ENCODE measurements around the gene CCDC13.

Gene CCDC13

DNA sequence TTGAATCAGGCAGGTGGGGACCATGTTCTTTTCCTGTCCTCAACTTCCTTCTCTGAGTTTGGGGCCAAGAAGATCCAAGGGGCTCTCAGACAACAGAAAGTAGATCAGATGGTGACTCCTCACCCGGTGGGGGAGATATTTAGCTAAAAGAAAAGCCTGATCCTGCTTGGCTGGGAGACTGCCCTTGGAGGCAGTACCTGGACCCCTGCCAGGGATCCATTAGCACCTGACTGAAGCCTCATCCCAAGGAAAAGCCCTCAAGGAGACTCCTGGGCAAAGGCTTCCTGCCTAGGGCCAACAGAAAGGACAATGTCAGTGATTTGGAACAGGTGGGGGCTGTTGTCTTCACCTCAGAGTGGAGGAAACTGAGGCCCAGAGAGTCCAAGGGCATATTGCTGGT is 37.0 kb downstream of the CCDC13 start:
- TF ChIP-seq, protein P1, sequence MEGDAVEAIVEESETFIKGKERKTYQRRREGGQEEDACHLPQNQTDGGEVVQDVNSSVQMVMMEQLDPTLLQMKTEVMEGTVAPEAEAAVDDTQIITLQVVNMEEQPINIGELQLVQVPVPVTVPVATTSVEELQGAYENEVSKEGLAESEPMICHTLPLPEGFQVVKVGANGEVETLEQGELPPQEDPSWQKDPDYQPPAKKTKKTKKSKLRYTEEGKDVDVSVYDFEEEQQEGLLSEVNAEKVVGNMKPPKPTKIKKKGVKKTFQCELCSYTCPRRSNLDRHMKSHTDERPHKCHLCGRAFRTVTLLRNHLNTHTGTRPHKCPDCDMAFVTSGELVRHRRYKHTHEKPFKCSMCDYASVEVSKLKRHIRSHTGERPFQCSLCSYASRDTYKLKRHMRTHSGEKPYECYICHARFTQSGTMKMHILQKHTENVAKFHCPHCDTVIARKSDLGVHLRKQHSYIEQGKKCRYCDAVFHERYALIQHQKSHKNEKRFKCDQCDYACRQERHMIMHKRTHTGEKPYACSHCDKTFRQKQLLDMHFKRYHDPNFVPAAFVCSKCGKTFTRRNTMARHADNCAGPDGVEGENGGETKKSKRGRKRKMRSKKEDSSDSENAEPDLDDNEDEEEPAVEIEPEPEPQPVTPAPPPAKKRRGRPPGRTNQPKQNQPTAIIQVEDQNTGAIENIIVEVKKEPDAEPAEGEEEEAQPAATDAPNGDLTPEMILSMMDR (IDR thresholded peaks at IDR 0.05; ENCODE audit: borderline replicate concordance, control extremely low read depth, extremely low read depth, insufficient read depth, missing control alignments): no peak
- in situ Hi-C loops (cut with MboI; ENCODE audit: low sequenced_read_pairs, unreplicated experiment): no loop called here
- DNase-seq (ENCODE audit: low spot score): no peak

DNA sequence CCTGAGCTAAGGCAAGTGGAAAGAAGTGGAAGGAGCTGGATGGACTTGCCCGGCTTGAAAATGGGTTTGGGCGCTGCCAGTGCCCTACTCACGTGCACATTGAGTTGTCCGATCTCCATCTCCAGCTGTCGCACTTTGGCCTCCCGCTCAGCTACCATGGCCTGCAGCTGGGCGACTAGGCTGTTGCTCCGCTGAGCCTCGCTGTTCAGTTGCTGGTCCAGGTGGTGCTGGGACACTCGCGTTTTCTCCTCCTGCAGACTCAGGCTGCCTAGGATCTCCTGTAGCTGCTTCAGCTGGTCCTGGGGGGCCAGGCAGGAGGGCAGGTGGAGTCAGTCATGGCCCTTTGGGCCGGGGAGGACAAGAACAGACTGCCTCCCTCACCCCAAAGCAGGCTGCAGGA is 37.4 kb downstream of the CCDC13 start:
- TF ChIP-seq, protein P1 (IDR thresholded peaks at IDR 0.05; ENCODE audit: borderline replicate concordance, control extremely low read depth, extremely low read depth, insufficient read depth, missing control alignments): no peak
- no peak for DNase-seq (ENCODE audit: low spot score)
- in situ Hi-C loops (cut with MboI; ENCODE audit: low sequenced_read_pairs, unreplicated experiment): no loop called here

DNA sequence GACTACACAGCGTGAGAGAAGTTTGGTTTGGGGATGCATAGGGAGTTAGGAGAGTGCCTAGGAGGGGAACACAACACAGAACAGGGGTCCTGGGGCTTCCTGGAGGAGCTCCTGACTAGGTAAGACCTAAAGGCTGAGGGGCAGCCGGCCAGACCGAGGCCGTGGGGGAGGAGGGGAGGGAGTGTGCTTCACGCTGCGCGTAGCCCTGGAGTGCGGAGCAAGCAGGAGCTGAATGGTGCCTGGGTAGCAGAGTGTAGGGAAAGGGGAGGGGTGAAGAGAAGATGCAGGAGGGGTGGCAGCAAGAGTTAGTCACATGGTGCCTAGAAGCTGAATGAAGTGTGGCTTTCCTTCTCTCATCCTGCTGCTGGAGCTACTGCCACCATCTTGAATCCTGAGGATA is 38.0 kb downstream of the CCDC13 start:
- TF ChIP-seq, protein P1 (IDR thresholded peaks at IDR 0.05; ENCODE audit: borderline replicate concordance, control extremely low read depth, extremely low read depth, insufficient read depth, missing control alignments): no peak
- in situ Hi-C loops (cut with MboI; ENCODE audit: low sequenced_read_pairs, unreplicated experiment): no loop called here
- DNase-seq (ENCODE audit: low spot score): no peak

DNA sequence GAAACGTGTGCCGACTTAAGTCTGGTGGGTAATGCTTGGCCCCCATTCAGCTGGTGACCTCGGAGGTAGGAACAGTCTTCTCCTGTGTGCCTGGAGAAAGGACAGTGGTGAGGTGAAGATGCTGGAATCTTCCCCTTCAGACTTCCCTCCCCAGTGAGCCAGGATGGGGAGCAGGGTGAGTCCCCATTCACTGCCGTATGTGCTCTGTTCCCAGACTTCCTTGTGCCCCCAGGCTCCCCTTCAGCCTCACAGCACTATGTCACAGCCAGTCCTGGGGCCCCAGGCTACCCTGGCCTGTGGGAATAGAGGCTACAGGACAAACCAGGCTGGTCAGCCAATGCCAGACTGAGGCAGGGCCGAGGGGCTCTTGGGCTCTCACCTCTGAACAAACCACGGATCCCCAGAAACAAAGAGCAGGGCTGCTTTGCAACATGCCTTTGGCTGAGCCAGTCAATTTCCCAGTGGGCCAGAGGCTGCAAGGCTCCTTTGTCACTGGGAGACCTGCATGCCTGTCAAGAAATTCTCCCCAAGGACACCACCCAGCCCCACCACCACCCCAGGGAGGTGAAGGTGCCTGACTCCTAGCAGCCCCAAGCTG is 38.7 kb downstream of the CCDC13 start:
- TF ChIP-seq, protein P1 (IDR thresholded peaks at IDR 0.05; ENCODE audit: borderline replicate concordance, control extremely low read depth, extremely low read depth, insufficient read depth, missing control alignments): no peak
- DNase-seq (ENCODE audit: low spot score): no peak
- in situ Hi-C loops (cut with MboI; ENCODE audit: low sequenced_read_pairs, unreplicated experiment): no loop called here

DNA sequence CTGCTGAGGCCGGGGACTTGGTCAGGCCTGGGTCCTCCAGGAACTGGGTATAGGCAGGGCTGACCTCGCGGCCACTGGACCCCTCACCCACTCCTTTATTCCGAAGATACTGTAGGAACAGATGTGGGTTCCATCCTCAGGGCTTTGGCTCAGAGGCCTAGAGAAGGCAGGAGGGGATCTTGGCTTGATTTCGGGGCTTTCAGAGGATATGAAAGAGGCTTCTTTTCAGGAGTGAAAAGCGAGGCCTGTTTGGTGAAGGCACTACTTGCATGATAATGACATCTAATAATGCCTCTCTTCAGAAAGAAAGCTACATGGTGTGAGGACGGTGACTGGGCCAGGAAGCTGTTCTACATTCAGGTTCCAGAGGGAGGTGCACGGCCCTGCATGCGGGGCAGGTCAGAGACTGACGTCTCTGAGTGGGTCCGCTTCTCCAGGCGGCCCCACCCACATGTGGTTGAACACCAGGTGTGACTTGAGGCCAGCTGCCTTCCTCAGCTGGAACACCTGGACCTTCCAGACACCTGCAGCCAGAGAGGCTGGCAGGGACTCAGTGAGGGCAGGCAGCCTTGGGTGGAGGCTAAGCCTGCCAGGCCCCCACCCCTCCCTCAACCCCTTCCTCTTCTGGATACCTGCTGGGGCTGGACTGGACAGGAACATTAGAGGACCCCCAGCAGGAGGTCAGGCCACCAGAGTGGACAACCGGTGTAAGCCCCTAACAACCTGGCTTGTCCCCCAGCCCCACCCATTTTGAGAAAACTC is 39.4 kb downstream of the CCDC13 start:
- TF ChIP-seq, protein P1 (IDR thresholded peaks at IDR 0.05; ENCODE audit: borderline replicate concordance, control extremely low read depth, extremely low read depth, insufficient read depth, missing control alignments): no peak
- in situ Hi-C loops (cut with MboI; ENCODE audit: low sequenced_read_pairs, unreplicated experiment): no loop called here
- no peak for DNase-seq (ENCODE audit: low spot score)

DNA sequence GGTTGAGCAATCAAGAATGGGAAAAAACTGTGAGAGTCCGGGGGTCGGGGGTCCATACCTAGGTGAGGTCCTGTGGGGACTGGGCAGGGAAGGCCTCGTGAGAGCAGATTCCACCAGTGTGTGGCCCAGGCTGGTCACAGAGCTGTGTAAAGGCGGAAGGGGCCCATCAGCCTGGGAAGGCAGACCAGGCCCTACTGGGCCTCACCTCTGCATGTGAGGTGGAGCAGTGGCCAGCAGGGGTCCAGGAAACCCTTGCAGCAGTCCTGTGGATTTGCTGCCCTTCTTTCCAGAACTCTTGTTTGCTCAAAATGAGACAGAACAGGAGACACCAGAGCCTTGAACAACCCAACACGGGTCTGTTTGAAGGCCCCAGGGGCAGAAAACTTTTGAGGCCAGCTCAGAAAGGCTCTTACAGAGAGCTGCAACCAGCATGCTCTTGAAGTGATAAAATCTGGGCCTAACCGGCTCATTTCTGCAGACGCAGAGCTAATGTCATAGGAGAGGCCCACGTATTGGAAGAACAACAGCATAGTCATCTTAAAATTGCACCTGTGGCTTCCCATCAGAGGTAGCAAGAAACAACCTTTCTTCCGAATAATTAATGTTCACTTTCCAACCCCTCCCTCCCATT is 40.1 kb downstream of the CCDC13 start:
- TF ChIP-seq, protein P1 (IDR thresholded peaks at IDR 0.05; ENCODE audit: borderline replicate concordance, control extremely low read depth, extremely low read depth, insufficient read depth, missing control alignments): no peak
- in situ Hi-C loops (cut with MboI; ENCODE audit: low sequenced_read_pairs, unreplicated experiment): no loop called here
- no peak for DNase-seq (ENCODE audit: low spot score)
